ENCODE data around the gene FN3KRP. TPM values are rescaled to one million over a fixed set of nuclear protein-coding genes. Genes with fewer than 3 reads are reported as not detected.

FN3KRP gene
- total and polyA plus RNA-seq, 2 of the 13 experiments (the other 11 are each of a cell fraction or from before 2014, with no cell fraction given), result 22.4 to 28.2 TPM

DNA sequence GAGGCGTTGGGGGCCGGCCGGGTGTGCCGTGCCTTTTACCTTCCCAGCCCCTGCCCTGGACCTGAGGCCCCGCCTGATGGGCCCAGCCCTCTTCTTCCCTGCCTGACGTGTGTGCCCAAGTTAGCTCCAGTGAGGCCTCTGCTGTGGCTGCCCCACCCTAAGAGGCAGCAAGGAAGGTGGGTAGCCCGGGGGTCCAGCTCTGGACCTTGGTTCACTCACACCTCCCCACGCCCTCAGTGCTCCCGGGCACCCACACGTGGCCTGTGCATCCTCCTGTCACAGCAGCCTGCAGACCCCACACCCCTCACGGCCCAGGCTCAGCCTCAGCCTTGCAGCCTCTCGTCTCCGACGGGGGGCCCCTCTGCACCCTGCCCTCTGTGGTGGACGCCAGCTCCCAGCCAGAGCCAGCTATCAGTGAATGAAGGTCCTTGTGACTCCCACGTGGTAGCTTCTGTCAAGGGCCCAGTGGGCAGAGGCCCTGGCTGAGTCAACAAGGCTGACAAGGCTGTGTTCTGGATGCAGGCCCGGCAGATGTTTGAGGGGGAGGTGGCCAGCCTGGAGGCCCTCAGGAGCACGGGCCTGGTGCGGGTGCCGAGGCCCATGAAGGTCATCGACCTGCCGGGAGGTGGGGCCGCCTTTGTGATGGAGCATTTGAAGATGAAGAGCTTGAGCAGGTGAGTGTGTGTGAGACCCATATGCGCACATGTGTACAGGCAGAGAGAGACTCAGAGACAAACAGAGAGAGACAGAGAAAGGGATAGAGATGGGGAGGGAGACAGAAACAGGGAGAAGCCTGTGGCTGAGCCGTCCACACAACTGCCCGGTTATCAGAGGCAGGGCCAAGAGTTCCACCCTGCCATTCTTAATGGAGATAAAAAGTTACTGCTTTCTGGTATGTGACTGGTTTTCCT is 21.7 kb downstream of the FN3KRP start (continued):
- TF ChIP-seq ZNF724P (CRISPR knock-in tag; IDR thresholded peaks at IDR 0.05; ENCODE audit: borderline replicate concordance) (peak; percentile 99), IKZF4 (CRISPR knock-in tag; IDR thresholded peaks at IDR 0.05; ENCODE audit: borderline replicate concordance, low read depth, not compliant biosample characterization) (peak; percentile 98), MIER3 (CRISPR knock-in tag; IDR thresholded peaks at IDR 0.05; ENCODE audit: borderline replicate concordance) (peak; percentile 100), ESRRA (CRISPR knock-in tag; IDR thresholded peaks at IDR 0.05; ENCODE audit: low read depth) (peak; percentile 96), NFE2L2 (IDR thresholded peaks at IDR 0.05; ENCODE audit: low read length) (no peak; the same call in 1 of the 2 replicates), BORCS8-MEF2B (CRISPR knock-in tag; IDR thresholded peaks at IDR 0.05) (peak; percentile 100), ZNF614 (CRISPR knock-in tag; IDR thresholded peaks at IDR 0.05; ENCODE audit: borderline replicate concordance) (peak; percentile 100), ZNF784 (CRISPR knock-in tag; IDR thresholded peaks at IDR 0.05; ENCODE audit: borderline replicate concordance) (peak; percentile 96; the same call in 1 of the 2 replicates), PAF1 (CRISPR knock-in tag; IDR thresholded peaks at IDR 0.05) (no peak), ZSCAN12 (CRISPR knock-in tag; IDR thresholded peaks at IDR 0.05) (peak; percentile 90; the same call in 1 of the 2 replicates), ZZZ3 (CRISPR knock-in tag; IDR thresholded peaks at IDR 0.05; ENCODE audit: borderline replicate concordance) (peak; percentile 99; the same call in 1 of the 2 replicates), ZFP62 (CRISPR knock-in tag; IDR thresholded peaks at IDR 0.05) (no peak), ZNF224 (CRISPR knock-in tag; IDR thresholded peaks at IDR 0.05) (peak; percentile 98), FOXM1 (CRISPR knock-in tag; IDR thresholded peaks at IDR 0.05) (no peak; the same call in 1 of the 2 replicates), MED1 (CRISPR knock-in tag; IDR thresholded peaks at IDR 0.05) (peak; percentile 97)
- TF ChIP-seq, protein P1, sequence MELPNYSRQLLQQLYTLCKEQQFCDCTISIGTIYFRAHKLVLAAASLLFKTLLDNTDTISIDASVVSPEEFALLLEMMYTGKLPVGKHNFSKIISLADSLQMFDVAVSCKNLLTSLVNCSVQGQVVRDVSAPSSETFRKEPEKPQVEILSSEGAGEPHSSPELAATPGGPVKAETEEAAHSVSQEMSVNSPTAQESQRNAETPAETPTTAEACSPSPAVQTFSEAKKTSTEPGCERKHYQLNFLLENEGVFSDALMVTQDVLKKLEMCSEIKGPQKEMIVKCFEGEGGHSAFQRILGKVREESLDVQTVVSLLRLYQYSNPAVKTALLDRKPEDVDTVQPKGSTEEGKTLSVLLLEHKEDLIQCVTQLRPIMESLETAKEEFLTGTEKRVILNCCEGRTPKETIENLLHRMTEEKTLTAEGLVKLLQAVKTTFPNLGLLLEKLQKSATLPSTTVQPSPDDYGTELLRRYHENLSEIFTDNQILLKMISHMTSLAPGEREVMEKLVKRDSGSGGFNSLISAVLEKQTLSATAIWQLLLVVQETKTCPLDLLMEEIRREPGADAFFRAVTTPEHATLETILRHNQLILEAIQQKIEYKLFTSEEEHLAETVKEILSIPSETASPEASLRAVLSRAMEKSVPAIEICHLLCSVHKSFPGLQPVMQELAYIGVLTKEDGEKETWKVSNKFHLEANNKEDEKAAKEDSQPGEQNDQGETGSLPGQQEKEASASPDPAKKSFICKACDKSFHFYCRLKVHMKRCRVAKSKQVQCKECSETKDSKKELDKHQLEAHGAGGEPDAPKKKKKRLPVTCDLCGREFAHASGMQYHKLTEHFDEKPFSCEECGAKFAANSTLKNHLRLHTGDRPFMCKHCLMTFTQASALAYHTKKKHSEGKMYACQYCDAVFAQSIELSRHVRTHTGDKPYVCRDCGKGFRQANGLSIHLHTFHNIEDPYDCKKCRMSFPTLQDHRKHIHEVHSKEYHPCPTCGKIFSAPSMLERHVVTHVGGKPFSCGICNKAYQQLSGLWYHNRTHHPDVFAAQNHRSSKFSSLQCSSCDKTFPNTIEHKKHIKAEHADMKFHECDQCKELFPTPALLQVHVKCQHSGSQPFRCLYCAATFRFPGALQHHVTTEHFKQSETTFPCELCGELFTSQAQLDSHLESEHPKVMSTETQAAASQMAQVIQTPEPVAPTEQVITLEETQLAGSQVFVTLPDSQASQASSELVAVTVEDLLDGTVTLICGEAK (IDR thresholded peaks at IDR 0.05), result no peak
- TF ChIP-seq, protein P1 (CRISPR knock-in tag; IDR thresholded peaks at IDR 0.05), result peak; percentile 97
- TF ChIP-seq, protein P2, sequence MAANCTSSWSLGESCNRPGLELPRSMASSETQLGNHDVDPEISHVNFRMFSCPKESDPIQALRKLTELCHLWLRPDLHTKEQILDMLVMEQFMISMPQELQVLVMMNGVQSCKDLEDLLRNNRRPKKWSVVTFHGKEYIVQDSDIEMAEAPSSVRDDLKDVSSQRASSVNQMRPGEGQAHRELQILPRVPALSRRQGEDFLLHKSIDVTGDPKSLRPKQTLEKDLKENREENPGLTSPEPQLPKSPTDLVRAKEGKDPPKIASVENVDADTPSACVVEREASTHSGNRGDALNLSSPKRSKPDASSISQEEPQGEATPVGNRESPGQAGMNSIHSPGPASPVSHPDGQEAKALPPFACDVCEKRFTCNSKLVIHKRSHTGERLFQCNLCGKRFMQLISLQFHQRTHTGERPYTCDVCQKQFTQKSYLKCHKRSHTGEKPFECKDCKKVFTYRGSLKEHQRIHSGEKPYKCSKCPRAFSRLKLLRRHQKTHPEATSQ (CRISPR knock-in tag; IDR thresholded peaks at IDR 0.05; ENCODE audit: borderline replicate concordance), result peak; percentile 95
